Measurements from ENCODE around the gene PER1.

GRCh38 chr17:8175795-8176196 is 23.6 kb upstream of the PER1 start:
- no peak for TF ChIP-seq POLR2A (IDR thresholded peaks at IDR 0.05; ENCODE audit: control extremely low read depth in 1 of 2, low read depth in 2 of 2, low read length in 2 of 2)
- TF ChIP-seq CTCF (IDR thresholded peaks at IDR 0.05; ENCODE audit: control extremely low read depth in 1 of 3, insufficient read depth in 1 of 3, low read depth in 1 of 3, low read length in 3 of 3): no peak
- no peak for TF ChIP-seq BCL11A (IDR thresholded peaks at IDR 0.05; ENCODE audit: low read depth in 2 of 2, low read length in 2 of 2)
- no peak for TF ChIP-seq EP300 (IDR thresholded peaks at IDR 0.05; ENCODE audit: borderline replicate concordance in 1 of 2, low read depth in 2 of 2, low read length in 2 of 2)
- TF ChIP-seq POLR2AphosphoS5 (IDR thresholded peaks at IDR 0.05; ENCODE audit: low read depth, low read length): no peak
- no peak for TF ChIP-seq EZH2 (IDR thresholded peaks at IDR 0.05; ENCODE audit: low read depth, low read length, severe bottlenecking)
- no peak for TF ChIP-seq MAFK (IDR thresholded peaks at IDR 0.05; ENCODE audit: low read depth, low read length)
- TF ChIP-seq CREB1 (IDR thresholded peaks at IDR 0.05): no peak
- no peak for TF ChIP-seq SIRT6 (IDR thresholded peaks at IDR 0.05; ENCODE audit: low read length)

All from H1 (cell line).